GM12872 (cell line): ENCODE results near the gene C2orf92.

Experiments used
- TF ChIP-seq, protein P1 (sequence below): IDR thresholded peaks from 3 replicates; pipeline ENCODE4 v1.5.1; 2011; ENCODE audit warnings: low read depth, mild to moderate bottlenecking, low read length, moderate library complexity; ENCODE audit not compliant: insufficient read depth

The C2orf92 gene

DNA sequence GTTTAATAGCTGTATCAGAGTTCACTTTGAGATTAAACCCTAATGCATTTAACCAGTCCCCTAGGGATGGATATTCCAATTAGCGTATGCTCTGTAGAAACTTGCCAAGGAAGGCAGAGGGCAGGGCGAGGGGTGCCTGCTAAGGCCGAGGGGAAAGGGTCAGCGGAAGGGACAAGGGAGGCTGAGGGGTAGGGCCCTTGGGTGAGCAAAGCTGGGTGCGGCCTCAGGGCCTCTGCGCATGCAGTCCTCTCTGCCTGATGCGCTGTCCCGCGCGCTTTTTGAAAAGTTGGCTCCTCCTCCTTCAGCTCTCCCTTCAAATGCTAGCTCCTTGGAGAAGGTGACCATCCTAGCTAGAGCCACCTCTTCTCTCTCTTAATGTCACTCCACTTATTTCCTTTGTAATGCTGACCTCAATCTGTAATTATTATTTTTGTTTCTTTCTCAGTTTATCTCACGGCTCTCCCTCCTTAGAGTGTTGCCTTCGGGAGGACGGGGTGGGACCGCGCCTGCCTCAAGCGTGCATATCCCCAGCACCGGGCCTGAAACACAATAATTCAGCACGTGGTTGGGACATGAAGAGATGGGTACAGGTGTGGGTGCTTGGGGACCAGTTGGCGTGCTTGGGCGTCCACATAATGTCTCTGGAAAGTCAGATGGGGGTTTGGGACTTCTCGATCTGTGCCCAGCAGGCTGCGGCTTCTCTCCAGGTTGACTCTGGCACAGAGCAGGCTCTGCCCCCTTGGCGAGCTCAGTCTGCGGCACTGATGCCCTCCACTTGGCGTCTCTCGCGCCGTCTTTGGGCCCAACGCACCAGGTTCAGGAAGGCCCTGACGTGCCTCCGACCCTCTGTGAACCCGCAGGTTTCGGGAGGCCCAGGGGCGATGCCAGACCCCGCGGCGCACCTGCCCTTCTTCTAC lies 53.9 kb downstream of the C2orf92 start:
- TF ChIP-seq, protein P1, sequence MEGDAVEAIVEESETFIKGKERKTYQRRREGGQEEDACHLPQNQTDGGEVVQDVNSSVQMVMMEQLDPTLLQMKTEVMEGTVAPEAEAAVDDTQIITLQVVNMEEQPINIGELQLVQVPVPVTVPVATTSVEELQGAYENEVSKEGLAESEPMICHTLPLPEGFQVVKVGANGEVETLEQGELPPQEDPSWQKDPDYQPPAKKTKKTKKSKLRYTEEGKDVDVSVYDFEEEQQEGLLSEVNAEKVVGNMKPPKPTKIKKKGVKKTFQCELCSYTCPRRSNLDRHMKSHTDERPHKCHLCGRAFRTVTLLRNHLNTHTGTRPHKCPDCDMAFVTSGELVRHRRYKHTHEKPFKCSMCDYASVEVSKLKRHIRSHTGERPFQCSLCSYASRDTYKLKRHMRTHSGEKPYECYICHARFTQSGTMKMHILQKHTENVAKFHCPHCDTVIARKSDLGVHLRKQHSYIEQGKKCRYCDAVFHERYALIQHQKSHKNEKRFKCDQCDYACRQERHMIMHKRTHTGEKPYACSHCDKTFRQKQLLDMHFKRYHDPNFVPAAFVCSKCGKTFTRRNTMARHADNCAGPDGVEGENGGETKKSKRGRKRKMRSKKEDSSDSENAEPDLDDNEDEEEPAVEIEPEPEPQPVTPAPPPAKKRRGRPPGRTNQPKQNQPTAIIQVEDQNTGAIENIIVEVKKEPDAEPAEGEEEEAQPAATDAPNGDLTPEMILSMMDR = no peak

DNA sequence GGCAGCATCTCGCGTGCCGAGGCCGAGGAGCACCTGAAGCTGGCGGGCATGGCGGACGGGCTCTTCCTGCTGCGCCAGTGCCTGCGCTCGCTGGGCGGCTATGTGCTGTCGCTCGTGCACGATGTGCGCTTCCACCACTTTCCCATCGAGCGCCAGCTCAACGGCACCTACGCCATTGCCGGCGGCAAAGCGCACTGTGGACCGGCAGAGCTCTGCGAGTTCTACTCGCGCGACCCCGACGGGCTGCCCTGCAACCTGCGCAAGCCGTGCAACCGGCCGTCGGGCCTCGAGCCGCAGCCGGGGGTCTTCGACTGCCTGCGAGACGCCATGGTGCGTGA lies 54.5 kb downstream of the C2orf92 start:
- TF ChIP-seq, protein P1 = no peak

DNA sequence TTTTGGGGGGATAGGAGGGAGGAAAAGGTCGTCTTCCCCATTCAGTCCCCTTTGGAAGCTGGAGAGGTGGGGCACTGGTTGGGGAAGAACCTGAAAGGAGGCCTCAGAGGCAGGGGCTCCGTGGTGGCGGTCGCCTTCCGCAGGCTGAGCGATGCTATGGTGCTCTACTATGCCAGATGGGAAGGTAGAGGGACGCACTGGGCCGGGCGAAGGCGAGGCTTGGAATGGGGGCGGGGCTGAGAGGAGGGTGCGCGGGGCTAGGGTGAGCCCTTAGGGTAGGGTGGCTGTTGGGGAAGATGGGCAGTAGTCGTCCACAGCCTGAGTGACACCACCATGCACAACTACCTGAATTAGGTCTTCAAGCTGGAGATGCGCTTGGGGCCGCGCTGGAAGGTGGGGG lies 55.0 kb downstream of the C2orf92 start:
- TF ChIP-seq, protein P1 = no peak

DNA sequence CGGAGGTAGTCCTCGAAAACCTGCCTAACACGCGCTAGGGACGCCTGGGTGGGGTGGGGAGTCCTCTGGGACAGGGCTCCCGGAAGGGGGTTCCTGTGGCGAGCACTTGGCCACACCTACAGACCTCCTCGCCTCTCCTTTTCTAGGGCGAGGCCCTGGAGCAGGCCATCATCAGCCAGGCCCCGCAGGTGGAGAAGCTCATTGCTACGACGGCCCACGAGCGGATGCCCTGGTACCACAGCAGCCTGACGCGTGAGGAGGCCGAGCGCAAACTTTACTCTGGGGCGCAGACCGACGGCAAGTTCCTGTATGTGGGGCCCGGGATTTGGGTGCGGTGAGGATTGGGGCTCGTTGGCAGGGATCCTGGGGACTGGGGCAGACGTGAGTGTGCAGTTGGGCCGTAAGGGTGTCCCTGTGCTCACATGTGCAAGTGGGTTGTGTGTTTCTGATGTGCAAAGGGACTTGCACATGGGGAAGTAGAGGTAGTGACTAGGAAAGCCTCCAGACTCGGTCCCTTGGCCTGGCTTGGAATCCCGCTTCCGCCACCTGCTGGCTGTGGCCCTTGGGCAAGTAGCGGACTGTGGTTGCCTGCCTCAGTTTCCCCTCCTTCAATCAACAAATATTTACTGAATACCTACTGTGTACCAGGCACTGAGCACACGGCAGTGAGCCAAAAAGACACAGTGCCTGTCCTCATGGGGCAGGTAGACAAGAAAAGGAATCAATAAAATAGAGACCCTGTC lies 55.6 kb downstream of the C2orf92 start:
- TF ChIP-seq, protein P1 = no peak

DNA sequence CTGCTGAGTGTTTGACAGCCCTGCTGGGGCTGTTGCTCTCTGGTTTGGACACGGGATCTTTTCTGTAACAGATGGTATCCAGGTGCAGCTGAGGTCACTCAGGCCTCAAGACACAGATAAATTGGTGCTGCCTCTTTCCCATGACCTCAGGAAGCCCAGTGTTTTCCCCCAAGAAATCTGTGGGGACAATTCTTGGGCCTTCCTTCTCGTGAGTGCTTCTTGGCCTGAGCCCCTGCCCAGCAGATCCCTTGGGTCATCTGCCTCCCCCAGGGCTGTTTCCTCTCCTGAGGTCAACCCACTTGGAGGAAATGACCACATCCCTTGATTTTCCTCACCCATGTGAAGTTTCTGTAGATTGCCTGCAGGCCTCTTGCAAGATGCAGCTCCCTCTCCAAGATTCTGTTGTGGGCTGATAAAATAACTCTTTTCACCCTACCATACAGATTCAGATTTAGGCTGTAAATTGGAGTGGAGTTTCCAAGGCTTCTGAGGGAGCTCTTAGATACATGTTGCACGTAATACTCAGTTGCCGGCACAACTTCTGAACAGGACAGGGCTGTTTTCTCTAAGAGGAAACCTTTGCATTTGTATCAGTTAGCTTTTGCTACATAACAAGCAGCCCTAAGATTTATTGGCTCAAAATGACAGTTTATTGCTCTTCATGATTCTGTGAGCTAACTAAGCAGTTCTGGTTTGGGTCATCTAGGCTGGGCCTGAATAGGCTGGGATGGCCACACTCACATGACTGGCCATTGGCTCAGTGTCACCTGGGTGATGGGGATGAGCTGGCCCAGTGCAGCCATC lies 57.0 kb downstream of the C2orf92 start:
- TF ChIP-seq, protein P1 = no peak

DNA sequence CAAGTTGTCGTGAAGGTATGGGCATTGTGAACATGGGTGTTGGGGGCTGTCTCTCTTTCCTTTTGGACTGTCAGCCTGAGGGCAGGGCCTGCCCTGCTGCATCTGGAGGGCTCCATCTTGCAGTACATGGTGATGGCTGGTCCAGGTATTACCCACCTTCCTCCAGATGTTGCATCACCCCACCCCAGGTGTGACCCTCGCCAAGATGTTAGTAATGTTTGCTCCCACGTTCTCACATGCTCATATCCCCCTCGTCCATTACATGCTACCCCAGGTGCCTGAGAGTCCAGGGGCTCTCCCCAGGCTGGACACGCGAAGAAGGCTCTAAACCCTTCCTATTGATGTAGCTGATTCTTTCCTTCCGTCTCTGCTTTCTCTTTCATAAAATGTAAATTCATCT lies 57.8 kb downstream of the C2orf92 start:
- TF ChIP-seq, protein P1 = no peak
